WI38 (cell line): ENCODE measurements around the gene PLD5.
"Not testable (repeated sequence)": the region's sequence is repeated elsewhere in the genome, so short reads cannot be mapped to it uniquely, and the experiment has no call there.

Experiments
- H3K4me3 ChIP-seq: 2 replicates; pipeline ENCODE4 v1.5.1; 2011; ENCODE audit warnings: low read depth, mild to moderate bottlenecking, control low read depth, low read length
- CTCF ChIP-seq: IDR thresholded peaks from 2 replicates; pipeline ENCODE4 v1.5.1; 2012; ENCODE audit warnings: low read depth, mild to moderate bottlenecking, control low read depth, low read length

Gene PLD5

GRCh38 chr1:242402956-242403355 lies 121.5 kb downstream of the PLD5 start:
- no peak for TF ChIP-seq CTCF

GRCh38 chr1:242401937-242402336 lies 122.6 kb downstream of the PLD5 start:
- H3K4me3 ChIP-seq = no peak overlapping the region
- no peak for TF ChIP-seq CTCF

More at GRCh38 chr1:242402956-242403355, 121.5 kb downstream of the PLD5 start:
- no peak overlapping the region for H3K4me3 ChIP-seq

- no peak overlapping the region for H3K4me3 ChIP-seq
- no peak for TF ChIP-seq CTCF
Observed at GRCh38 chr1:242398351-242398750, 126.1 kb downstream of the PLD5 start.

GRCh38 chr1:242391896-242392295 lies 132.6 kb downstream of the PLD5 start:
- no peak overlapping the region for H3K4me3 ChIP-seq
- no peak for TF ChIP-seq CTCF

- H3K4me3 ChIP-seq = not testable (repeated sequence)
Observed at GRCh38 chr1:242376121-242376520, 148.4 kb downstream of the PLD5 start.

GRCh38 chr1:242350446-242350845 lies 174.1 kb downstream of the PLD5 start:
- not testable (repeated sequence) for H3K4me3 ChIP-seq

- H3K4me3 ChIP-seq = no peak overlapping the region
- no peak for TF ChIP-seq CTCF
Observed at GRCh38 chr1:242349636-242350035, 174.9 kb downstream of the PLD5 start.

GRCh38 chr1:242330865-242331264 lies 193.6 kb downstream of the PLD5 start:
- not testable (repeated sequence) for H3K4me3 ChIP-seq

GRCh38 chr1:242327381-242327780 lies 197.1 kb downstream of the PLD5 start:
- not testable (repeated sequence) for H3K4me3 ChIP-seq

- not testable (repeated sequence) for H3K4me3 ChIP-seq
Observed at GRCh38 chr1:242321981-242322380, 202.5 kb downstream of the PLD5 start.
